Motor neuron (in vitro differentiated cells): ENCODE data around the gene INS. TPM values are rescaled to one million over a fixed set of nuclear protein-coding genes. Genes with fewer than 3 reads are reported as not detected.
"Not testable (repeated sequence)": the region's sequence is repeated elsewhere in the genome, so short reads cannot be mapped to it uniquely, and the experiment has no call there.

Experiments
- ATAC-seq, 8 experiments: fragments of 200-7000 bp; cut with Tn5 transposase; replicated peaks in 6 of 8; 2 replicates each; pipeline ENCODE4 v1.8.0; 2021; ENCODE audit warnings: mild to moderate bottlenecking in 8 of 8, moderate library complexity in 8 of 8
- H3K27ac ChIP-seq, 2 donors: fragments of 250-450 bp; sonication (Bioruptor Pico); 2 replicates each; pipeline ENCODE4 v1.9.0; 2021; ENCODE audit warnings: antibody characterized with exemption in 2 of 2, mild to moderate bottlenecking in 2 of 2, moderate library complexity in 1 of 2
- H3K4me1 ChIP-seq, 2 donors: fragments of 250-450 bp; sonication (Bioruptor Pico); replicated peaks in 1 of 2; 2 replicates each; pipeline ENCODE4 v1.6.1; 2021; ENCODE audit warnings: antibody characterized with exemption in 2 of 2, mild to moderate bottlenecking in 2 of 2, moderate library complexity in 1 of 2
- H3K4me3 ChIP-seq, 5 donors: fragments of 250-450 bp; sonication (Bioruptor Pico); 2 replicates each; pipeline ENCODE4 v1.9.0; 2021; ENCODE audit warnings: antibody characterized with exemption in 5 of 5, mild to moderate bottlenecking in 5 of 5, moderate library complexity in 4 of 5
- WGBS, 10 experiments: fragments of 450-650 bp; shearing (Covaris generic); methylation state at CpG; one replicate each; pipeline ENCODE4 v1.0.0; 2022; 5-methylcytosine and 5-hydroxymethylcytosine counted together
- in situ Hi-C, 9 experiments: fragments of 400-800 bp; cut with MboI; loops; one replicate each; pipeline ENCODE4 v1.15.0; 2021; ENCODE audit warnings: low sequenced_read_pairs in 9 of 9, low pct_unique_long_range_greater_than_20kb in 2 of 9; ENCODE audit not compliant: unreplicated experiment in 9 of 9
- total RNA-seq, 8 experiments: library from RNA; unstranded; fragments of 300-600 nt; gene quantifications; 2 replicates each; pipeline versions ENCODE4 v1.2.3 to v1.2.4, GENCODE V29; 2022

The INS gene
- total RNA-seq, 8 experiments from 2014 or later: not detected

DNA sequence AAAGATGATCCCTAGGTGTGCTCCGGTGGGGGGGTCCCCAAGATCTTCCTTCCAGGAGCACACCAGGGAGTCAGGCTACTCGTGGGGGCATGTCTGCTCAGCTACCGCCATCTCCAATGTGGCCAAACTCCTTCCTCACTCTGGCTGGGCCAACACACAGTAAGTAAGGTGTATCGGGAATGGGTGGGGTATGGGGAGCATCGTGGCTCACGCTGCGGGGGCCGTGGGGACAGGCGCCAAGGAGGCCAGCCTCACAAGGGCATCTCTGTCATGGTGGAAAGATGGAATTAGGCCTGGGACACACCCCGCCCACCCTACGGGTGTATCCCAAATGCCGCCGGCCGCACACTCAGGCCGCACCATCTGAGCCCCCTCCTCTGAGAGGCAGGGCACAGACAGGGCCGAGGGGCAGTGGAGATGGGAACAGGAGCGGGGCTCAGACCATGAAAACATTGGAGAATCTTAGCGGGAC lies 30.1 kb downstream of the INS start:
- no peak overlapping the region for H3K27ac ChIP-seq
- H3K4me3 ChIP-seq: no peak overlapping the region
- in situ Hi-C loops: no loop called here
- no peak for ATAC-seq
- H3K4me1 ChIP-seq: peaks cover 0 to 2% of the 10 kb centered on the region in 2 donors
- WGBS, 10 experiments: 60 to 100% (median 82%) methylated on average over 1 to 2 of the region's 18 CpGs; no CpG with 5 or more reads in 7 of the 10 experiments

GRCh38 chr11:2129699-2130366 lies 31.2 kb downstream of the INS start:
- no peak for ATAC-seq
- in situ Hi-C loops: no loop called here
- WGBS, 10 experiments: 100% methylated on average over 1 of the region's 25 CpGs; no CpG with 5 or more reads in 9 of the 10 experiments
- no peak overlapping the region for H3K27ac ChIP-seq
- H3K4me1 ChIP-seq: peaks cover 0 to 2% of the 10 kb centered on the region in 2 donors
- no peak overlapping the region for H3K4me3 ChIP-seq

DNA sequence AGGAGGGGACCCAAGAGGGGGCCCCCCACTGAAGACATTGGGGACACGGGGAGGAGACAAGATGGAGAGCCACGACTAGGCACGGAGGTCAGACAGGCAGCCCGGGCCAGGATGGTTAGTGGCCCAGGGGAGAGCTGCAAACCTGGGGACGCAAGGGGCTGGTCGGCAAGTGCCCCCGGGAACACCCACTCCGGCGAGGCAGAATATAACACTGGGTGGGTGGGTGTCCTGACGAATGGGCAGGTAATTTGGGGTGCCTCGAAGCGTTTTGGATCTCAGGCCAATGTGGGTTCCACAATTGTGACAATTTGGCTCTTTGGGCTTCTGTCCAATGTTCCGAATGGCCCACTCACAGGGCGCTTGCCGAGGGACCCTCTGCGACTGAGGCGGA lies 31.7 kb downstream of the INS start:
- ATAC-seq: no peak
- Histone ChIP-seq H3K4me1 (peaks cover 0 to 2% of the 10 kb centered on the region in 2 donors), H3K27ac (no peak overlapping the region), H3K4me3 (no peak overlapping the region)
- 43 to 100% (median 52%) methylated on average over 1 to 4 of the region's 17 CpGs; no CpG with 5 or more reads in 6 of the 10 experiments for WGBS, 10 experiments
- in situ Hi-C loops: no loop called here

GRCh38 chr11:2128511-2129307 lies 32.3 kb downstream of the INS start:
- in situ Hi-C loops: no loop called here
- Histone ChIP-seq H3K4me3 (no peak overlapping the region), H3K4me1 (peaks cover 0 to 2% of the 10 kb centered on the region in 2 donors), H3K27ac (no peak overlapping the region)
- WGBS, 10 experiments: 52 to 87% (median 65%) methylated on average over 1 to 8 of the region's 12 CpGs; no CpG with 5 or more reads in 4 of the 10 experiments
- peak in 1 of 8 experiments; percentile 3 for ATAC-seq

DNA sequence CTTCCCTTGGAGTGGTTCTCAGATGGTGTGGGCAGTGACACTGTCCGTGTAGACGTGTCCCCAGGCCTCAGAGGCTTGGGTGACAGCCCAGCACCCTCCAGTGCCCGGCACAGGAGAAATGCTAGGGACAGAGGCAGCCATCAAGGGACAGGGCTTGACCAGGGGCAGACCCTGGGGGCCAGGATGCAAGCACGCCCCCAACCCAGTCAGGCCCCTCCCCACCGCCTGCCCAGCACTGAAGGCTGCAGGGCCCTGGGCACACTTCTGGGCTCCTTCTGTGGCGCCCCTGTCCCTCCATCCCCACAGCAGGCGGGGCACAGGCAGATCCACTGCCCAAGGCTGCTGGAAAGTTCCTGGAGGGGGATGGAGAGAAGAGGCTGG lies 32.9 kb downstream of the INS start:
- peak in 2 of 8 experiments; percentile 17 to 34 for ATAC-seq

DNA sequence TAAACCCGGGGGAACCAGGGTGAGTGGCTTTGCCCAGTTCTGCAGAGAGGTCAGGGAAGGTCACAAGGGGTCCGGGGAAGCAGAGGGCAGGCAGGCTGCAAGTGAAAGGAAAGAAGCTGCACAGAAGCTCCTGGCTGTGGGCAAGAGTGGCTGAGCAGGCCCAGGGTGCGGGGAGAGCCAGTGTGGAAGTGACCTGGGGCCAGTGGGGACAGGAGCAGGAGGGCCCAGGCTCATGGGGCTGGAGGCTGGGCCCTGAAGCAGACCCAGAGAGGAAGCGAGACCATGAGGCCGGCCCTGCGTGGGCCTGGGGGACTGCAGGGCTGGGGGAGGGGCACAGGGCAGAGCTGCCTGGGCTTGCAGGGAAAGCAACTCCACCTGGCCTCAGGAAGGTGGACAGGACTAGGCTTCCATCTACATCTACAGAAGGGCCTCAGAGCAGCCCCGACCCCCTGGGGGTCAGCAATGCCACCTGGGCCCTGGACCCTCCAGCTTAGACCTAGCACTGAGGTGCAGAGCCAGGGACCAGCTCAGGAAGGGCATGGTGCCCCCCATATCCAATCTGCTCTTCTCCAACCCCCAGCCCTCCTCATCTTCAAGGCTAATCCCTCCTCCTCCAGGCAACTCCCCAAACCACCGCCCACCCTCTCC lies 33.4 kb downstream of the INS start:
- no peak overlapping the region for H3K4me3 ChIP-seq
- WGBS, 10 experiments: 40 to 80% methylated on average over 1 to 2 of the region's 8 CpGs; no CpG with 5 or more reads in 8 of the 10 experiments
- no peak overlapping the region for H3K27ac ChIP-seq
- in situ Hi-C loops: no loop called here
- H3K4me1 ChIP-seq: no peaks in the 10 kb centered on the region
- peak in 2 of 8 experiments; percentile 11 to 12 for ATAC-seq

More for the DNA sequence above, 32.9 kb downstream of the INS start:
- in situ Hi-C loops: no loop called here
- no peak overlapping the region for H3K27ac ChIP-seq
- 73% methylated on average over 2 of the region's 7 CpGs; no CpG with 5 or more reads in 9 of the 10 experiments for WGBS, 10 experiments
- H3K4me1 ChIP-seq: peaks cover 0 to 2% of the 10 kb centered on the region in 2 donors
- no peak overlapping the region for H3K4me3 ChIP-seq

DNA sequence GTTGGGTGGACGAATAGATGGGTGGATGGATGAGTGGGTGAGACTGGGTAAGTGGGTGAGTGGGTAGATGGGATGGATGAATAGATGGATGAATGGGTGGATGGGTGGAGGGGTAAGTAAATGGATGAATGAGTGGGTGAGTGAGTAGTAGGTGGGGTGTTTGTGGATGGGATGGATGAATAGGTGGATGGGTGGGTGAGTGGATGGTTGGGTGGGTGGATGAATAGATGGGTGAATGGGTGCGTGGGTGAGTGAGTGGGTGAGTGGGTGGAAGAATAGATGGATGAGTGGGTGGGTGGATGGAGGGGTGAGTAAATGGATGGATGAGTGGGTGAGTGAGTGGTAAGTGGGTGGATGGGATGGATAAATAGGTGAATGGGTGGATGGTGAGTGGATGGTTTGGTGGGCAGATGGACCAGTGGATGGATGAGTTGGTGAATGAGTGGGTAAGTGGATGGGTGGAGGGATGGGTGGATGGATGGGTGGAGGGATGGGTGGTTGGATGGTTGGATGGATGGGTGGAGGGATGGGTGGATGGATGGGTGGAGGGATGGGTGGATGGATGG lies 34.4 kb downstream of the INS start:
- Histone ChIP-seq H3K4me3 (no peak overlapping the region), H3K4me1 (no peaks in the 10 kb centered on the region), H3K27ac (no peak overlapping the region)
- in situ Hi-C loops: no loop called here
- 67% methylated on average over 1 of the region's 2 CpGs; no CpG with 5 or more reads in 9 of the 10 experiments for WGBS, 10 experiments
- no peak for ATAC-seq

DNA sequence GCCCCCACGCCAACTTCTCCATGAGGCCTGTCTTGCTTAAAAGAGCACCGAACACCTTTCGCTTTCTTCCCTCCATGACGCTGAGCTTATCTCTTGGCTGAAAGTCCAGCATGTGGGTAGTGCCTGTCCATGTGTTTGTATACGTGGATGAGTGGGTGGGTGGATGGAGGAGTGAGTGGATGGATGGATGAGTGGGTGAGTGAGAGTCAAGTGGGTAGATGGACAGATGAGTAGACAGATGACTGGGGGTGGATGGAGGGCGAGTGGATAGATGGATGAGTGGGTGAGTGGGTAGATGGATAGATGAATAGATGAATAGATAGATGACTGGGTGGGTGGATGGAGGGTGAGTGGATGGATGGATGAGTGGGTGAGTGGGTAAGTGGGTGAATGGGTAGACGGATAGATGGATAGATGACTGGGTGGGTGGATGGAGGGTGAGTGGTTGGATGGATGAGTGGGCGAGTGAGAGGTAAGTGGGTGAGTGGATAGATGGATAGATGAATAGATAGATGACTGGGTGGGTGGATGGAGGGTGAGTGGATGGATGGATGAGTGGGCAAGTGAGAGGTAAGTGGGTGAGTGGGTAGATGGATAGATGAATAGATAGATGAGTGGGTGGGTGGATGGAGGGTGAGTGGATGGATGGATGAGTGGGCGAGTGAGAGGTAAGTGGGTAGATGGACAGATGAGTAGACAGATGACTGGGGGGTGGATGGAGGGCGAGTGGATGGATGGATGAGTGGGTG lies 36.1 kb downstream of the INS start:
- ATAC-seq, H3K4me1 ChIP-seq, H3K27ac ChIP-seq, in situ Hi-C loops, H3K4me3 ChIP-seq: not testable (repeated sequence)
- 50 to 81% (median 70%) methylated on average over 2 to 4 of the region's 10 CpGs; no CpG with 5 or more reads in 5 of the 10 experiments for WGBS, 10 experiments

DNA sequence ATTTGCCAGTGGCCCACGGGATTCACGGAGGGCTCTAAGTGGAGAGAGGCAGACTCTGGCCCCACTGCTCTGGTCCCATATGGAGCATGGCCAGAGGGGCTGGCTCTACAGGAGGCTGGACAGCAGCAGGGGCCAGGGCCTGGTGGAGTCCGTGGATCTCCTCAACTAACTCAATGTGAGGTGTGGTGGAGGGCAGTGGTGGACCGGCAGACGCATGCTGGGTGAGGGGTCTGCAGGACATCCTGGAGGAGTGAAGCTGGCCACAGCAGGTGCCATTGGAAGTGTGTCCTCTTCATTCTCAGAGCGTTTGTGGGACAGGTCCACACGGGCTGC lies 37.4 kb downstream of the INS start:
- Histone ChIP-seq H3K27ac (no peak overlapping the region), H3K4me3 (no peak overlapping the region), H3K4me1 (no peaks in the 10 kb centered on the region)
- 60 to 80% methylated on average over 1 of the region's 7 CpGs; no CpG with 5 or more reads in 8 of the 10 experiments for WGBS, 10 experiments
- in situ Hi-C loops: no loop called here
- no peak for ATAC-seq

- H3K27ac ChIP-seq: no peak overlapping the region
- no peak for ATAC-seq
- in situ Hi-C loops: no loop called here
- 100% methylated on average over 1 of the region's 13 CpGs; no CpG with 5 or more reads in 9 of the 10 experiments for WGBS, 10 experiments
- H3K4me3 ChIP-seq: no peak overlapping the region
- no peaks in the 10 kb centered on the region for H3K4me1 ChIP-seq
Observed at GRCh38 chr11:2122907-2123627, 37.9 kb downstream of the INS start.

DNA sequence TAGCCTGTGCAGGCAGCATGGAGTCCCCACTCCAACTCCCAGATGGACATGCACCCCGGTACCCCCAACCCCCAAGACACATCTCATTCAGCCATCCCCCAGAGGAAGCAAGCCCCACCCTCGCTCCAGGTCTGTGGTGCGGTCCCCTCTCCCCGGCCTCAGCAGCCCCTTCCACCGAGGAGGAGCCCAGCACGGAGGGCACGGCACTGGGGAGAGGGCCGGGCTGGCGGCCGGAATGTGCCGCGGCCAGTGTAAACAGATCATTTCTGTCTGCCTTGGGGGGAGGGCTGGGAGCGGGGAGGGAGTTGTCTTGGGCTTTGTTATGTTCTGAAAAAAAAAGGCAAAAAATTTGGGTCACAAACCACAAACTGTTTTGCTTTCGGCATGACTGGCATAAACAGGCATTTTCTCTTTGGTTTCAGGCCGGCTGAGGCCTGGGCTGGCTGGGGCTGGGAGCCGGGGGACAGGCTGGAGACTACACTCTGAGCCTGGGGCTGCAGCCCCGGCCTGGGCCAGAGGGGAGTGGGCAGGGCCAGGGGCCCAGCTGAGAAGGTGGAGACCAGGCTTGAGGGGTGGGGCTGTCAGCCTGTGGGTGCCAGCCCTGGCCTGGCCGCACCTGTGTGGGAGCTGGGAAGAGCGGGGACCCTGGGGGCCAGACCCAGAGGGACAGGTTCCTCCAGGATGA lies 38.6 kb downstream of the INS start:
- Histone ChIP-seq H3K27ac (no peak overlapping the region), H3K4me3 (no peak overlapping the region), H3K4me1 (no peaks in the 10 kb centered on the region)
- WGBS, 10 experiments: 43 to 67% methylated on average over 3 to 4 of the region's 19 CpGs; no CpG with 5 or more reads in 8 of the 10 experiments
- in situ Hi-C loops: no loop called here
- ATAC-seq: peak in 7 of 8 experiments; percentile 38 to 83 (median 57)
